HG03097 (cell line): ENCODE results near the gene CASP3.

Experiments
- ATAC-seq: cut with Tn5 transposase; IDR thresholded peaks from one replicate; pipeline ENCODE4 v1.9.1; 2021; ENCODE audit not compliant: unreplicated experiment, low FRiP score

CASP3 gene

DNA sequence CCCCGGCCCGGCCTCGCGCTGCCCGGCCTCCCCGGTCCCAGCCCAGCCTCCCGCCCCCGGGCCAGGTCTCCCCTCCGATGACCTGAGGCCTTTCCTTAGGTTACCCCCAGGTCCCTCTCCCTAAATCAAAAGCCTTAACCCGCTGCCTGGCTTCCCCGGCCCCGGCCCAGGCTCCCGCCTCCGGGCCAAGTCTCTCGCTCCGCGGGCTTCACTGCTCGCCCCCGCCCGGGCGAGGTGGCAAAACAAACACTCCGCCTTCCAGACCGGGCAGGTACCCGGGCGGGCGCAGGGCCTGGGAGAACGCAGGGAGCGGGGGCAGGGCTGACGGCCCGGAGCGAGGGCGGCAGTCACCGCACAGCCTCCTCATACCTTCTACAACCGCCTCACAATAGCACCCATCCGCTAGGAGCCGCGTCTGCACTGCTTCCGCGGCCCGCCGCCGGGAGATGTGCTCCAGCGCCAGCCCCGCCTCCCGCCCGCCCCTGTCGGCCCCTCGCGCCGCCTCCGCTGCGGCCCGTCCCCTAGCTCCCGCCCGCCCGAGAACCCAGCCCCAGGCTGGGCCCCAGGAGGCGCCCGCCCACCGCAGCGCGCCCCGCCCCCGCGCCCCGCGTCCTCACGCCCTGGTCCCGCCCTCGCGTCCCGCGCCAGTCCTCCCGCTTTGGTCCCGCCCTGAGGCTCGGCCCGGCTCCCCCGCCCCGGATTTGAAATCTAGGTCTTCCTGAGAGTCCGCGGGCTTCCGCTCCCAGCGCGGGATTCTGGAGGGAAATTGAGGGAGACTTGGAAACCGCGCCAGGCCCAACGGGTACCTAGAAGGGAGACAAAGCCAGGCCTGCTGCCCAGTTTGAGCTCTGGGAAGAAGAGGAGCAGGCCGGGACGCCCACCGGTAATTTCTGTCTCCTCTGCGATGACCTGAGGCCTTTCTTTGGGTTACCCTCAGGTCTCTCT, at the start of gene CASP3, which contains the start of gene PRIMPOL:
Gene CASP3 (minus strand): TSS at position 422 of the 945 bp plus-strand sequence. CDS start 10,994 bp downstream, outside the sequence.
Gene PRIMPOL (plus strand): TSS at position 713 of the 945 bp plus-strand sequence. CDS start 7,403 bp downstream, outside the sequence.
- ATAC-seq: peak; percentile 86

- no peak for ATAC-seq
Observed at GRCh38 chr4:184697956-184698355, 48.7 kb upstream of the CASP3 start.

DNA sequence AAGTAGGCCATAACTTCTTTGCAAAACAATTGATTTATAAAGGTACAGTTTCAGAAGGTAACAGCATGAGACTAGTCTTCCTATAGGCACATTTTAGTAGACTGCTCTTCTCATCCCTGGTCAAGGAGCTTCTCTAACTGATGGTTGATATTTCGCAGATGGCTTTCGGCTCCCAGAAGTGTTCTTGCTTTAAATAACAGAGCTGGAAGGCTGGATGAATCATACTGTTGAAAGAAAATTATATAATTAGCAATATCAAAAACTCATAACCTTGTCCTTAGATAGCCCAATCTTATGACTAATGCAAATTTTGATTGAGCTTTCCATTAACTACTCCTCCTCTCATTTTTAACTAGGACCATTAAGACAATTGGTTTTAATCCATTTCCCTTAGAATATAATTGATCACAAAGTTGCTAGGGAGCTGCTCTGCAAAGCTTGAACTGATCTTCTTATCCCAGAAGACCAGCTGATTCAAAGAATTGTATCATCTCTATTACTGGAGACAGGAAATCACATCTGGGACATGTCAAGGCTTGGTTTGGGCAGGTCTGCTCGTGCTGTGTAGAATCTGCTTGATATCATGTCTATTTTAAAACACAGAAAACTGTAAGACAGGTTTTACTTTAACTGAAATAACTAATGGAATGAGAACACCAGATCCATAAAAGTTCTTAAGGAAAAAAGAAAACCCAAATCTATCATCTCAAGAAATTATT, 46.1 kb upstream of the CASP3 start:
- no peak for ATAC-seq

- no peak for ATAC-seq
Observed at GRCh38 chr4:184694412-184694956, 45.2 kb upstream of the CASP3 start.

- ATAC-seq: no peak
Observed at GRCh38 chr4:184693056-184693455, 43.8 kb upstream of the CASP3 start.

DNA sequence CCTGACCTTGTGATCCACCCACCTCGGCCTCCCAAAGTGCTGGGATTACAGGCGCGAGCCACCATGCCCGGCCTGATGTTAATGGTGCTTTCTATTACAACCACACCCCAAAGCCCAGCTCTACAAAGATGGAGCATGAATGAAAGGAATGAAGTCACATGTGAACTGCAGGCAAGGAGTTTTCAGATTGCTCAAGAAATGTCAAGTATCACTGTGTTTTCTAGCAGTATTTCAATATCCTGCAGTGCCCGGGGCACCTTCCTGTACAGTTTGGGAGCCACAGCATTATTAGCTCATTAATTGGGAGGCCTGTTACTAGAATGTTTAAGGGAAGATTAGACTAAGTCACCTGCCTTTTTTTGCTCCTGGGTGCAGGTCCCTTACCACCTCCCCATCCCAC, 40.4 kb upstream of the CASP3 start:
- no peak for ATAC-seq

GRCh38 chr4:184688447-184688846, 39.2 kb upstream of the CASP3 start:
- ATAC-seq: no peak

DNA sequence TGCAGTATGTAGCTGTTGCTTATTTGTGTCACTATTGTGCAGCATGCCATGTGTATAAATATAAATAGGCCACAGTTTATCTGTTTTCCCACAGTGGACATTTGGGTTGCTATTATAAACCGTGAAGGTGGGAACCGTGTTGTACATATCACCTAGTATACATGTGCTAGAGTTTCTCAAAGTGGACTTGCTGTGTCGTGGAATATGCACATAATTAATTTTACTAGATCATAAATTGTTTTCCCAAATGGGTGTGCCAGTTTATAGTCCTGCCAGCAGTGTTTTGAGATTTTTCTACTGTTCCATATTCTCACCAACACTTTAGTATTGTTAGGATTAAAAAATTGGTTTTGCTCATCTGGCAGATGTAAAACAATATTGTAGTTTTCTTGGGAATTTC, 38.8 kb upstream of the CASP3 start:
- no peak for ATAC-seq

DNA sequence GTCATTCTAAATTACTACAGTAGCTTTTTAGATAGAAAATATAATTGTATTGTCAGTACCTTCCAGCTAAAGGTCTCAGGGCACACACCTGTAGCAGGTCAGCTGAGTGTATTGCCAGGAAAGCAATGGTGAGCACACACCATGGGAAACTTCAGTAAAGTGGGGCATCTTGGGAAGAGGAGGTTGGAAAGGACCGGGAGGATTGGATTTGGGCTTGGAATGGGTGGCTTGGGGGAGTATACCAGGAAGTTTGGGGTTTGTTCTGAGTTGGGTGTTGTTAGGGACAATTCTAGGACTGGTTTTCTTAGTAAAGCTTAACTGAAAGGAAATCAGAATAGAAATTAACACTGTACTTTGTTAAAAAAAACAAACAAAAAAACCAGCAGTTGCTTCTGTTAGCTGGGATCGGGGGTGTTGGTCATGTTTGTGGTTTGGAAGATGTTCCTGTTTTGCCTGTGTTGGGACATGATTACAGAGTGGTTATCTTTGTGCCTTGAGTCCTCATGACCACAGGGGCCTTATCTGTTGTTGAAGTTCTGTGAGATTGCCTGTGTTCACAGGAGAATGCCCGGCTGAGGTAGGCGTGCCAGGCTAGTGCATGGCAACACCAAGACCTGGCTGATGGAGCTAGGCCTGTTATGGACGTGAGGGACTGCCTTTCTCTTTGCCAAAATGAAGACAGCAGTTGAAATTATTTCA, 35.4 kb upstream of the CASP3 start:
- ATAC-seq: no peak

- ATAC-seq: no peak
Observed at GRCh38 chr4:184681916-184682315, 32.7 kb upstream of the CASP3 start.

- ATAC-seq: no peak
Observed at GRCh38 chr4:184680698-184681097, 31.5 kb upstream of the CASP3 start.

DNA sequence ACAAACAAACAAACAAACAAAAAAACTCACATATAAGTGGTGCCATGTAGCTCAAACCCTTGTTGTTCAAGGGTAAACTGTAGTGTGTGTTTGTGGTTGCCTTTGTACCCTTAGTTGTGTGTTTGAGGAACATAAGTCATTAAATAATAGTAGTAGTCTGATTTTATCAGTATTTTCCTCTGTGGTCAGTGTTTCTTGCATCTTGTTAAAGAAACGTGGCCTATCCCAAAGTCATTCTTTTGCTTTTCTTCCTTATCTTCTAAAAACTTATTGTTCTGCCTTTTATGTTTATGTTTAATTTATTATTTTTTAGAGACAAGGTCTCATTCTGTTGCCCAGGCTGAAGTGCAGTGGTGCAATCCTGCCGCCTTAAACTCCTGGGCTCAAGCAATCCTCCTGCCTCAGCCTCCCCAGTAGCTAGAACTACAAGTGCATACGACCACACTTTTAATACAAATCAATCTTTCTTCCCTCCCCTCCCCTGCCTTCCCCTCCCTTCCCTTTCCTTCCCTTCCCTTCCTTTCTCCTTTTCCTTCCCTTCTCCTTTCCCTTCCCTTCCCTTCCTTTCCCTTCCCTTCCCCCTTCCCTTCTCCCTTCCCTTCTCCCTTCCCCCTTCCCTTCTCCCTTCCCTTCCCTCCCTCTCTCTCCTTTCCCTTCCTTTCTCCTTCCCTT, 26.7 kb upstream of the CASP3 start:
- no peak for ATAC-seq

DNA sequence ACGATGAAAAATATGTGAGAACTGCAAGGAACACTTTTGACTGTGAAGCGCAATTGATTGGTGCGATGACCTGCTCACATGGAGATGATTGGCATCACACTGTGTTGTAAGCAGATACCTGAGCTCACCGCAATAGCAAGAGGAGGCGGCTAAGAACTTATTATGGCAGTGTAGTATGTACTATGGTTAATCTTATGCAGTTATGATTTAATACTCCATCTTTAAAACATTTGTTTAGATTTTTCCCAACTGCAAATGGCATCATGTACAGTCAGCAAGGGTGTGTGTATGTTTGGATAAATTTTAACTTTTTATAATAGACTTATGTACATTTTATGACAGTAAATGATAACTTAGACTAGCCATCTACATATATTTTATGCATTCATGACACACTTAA, 25.8 kb upstream of the CASP3 start:
- ATAC-seq: no peak

GRCh38 chr4:184674011-184674410, 24.8 kb upstream of the CASP3 start:
- no peak for ATAC-seq

GRCh38 chr4:184672741-184673140, 23.5 kb upstream of the CASP3 start:
- ATAC-seq: no peak

- no peak for ATAC-seq
Observed at GRCh38 chr4:184671101-184671500, 21.9 kb upstream of the CASP3 start.

DNA sequence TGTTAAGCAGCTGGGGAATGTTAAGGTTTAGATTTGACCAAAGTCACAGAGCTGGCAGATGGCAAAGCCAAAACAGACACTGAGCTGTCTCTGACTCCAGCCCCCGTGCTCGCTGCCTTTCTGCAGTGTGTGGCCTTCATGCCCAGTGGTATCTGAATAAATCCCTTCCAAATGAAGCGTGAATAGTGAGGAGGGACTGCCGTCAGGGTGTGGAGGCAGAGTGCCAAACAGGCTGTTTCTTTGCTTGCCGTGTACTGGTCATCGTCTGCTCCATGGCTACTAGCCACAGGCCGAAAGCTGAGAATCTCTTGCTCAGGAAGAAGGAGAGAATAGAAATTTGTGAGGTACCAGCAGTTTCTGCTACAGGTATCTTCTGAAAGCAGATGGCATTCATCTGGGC, 20.0 kb upstream of the CASP3 start:
- ATAC-seq: no peak

- no peak for ATAC-seq
Observed at GRCh38 chr4:184668511-184669114, 19.4 kb upstream of the CASP3 start.

GRCh38 chr4:184668096-184668495, 18.8 kb upstream of the CASP3 start:
- ATAC-seq: no peak

DNA sequence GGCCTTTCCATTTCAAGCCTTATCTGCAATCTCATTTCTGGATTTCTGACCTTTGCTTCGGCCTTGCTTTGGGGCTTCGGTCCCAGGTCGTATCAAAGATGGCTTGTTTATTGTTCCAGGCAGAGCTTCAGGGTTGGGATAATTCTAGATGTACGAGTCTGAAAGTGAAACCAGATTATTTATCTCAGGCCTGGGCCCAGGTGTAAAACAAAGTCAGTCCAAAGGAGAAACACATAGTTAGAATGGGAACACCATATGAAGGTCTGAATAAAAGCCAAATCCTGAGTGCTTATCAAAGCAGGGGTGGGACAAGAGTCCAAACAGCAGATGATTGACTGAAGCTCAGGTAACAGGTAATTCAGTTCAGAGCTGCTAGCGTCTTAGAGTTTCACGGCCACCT, 17.4 kb upstream of the CASP3 start:
- no peak for ATAC-seq
